Prostate gland (tissue), 2 donors: ENCODE data around the gene SERAC1.

Experiments used
- POLR2A ChIP-seq: fragments of 450-650 bp; IDR thresholded peaks from one replicate; pipeline ENCODE4 v1.6.1; 2016; ENCODE audit warnings: antibody characterized with exemption, mild to moderate bottlenecking
- TF ChIP-seq, protein P1 (sequence below), 4 experiments: fragments of 200-600 bp in 2 of 4; fragments of 450-650 bp in 2 of 4; sonication (generic) in 2 of 4; IDR thresholded peaks; 1 replicate in 3 of 4; 2 replicates in 1 of 4; pipeline ENCODE4 v1.5.1; 2016 to 2019; ENCODE audit warnings: antibody characterized with exemption in 4 of 4, mild to moderate bottlenecking in 2 of 4, moderate library complexity in 2 of 4

- TF ChIP-seq, protein P1, sequence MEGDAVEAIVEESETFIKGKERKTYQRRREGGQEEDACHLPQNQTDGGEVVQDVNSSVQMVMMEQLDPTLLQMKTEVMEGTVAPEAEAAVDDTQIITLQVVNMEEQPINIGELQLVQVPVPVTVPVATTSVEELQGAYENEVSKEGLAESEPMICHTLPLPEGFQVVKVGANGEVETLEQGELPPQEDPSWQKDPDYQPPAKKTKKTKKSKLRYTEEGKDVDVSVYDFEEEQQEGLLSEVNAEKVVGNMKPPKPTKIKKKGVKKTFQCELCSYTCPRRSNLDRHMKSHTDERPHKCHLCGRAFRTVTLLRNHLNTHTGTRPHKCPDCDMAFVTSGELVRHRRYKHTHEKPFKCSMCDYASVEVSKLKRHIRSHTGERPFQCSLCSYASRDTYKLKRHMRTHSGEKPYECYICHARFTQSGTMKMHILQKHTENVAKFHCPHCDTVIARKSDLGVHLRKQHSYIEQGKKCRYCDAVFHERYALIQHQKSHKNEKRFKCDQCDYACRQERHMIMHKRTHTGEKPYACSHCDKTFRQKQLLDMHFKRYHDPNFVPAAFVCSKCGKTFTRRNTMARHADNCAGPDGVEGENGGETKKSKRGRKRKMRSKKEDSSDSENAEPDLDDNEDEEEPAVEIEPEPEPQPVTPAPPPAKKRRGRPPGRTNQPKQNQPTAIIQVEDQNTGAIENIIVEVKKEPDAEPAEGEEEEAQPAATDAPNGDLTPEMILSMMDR (IDR thresholded peaks at IDR 0.05), result no peak
- TF ChIP-seq POLR2A, result no peak
These were observed 73.0 kb downstream of the SERAC1 start for GRCh38 chr6:158095031-158095430.
